ENCODE results near the gene ATOSB.

DNA sequence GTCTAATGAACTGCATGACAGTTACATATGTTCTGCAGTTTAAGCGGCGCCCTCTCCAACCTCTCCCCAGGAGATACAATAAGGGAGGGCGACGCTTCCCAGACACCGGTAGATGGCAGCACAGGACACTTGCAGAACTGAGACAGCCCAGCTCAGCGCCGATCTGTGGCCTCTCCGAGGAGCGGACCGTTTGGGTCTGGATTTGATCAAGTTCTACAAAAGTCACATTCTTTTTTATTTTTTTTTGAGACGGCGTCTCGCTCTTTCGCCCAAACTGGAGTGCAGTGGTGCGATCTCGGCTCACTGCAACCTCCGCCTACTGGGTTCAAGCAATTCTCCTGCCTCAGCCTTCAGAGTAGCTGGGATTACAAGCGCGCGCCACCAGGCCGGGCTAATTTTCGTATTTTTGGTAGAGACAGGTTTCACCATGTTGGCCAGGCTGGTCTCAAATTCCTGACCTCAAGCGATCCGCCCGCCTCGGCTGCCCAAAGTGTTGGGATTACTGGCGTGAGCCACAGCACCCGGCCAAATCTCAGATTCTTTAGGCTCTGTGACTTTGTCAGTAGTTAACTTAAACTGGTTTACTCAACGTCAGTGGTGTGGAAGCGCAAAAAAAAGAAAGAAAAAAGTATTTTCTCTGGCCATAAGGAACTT is 1.4 kb upstream of the ATOSB start:
- TF ChIP-seq CTCF (IDR thresholded peaks at IDR 0.05 in 4 of 5, conservative IDR thresholded peaks at IDR 0.05 in 1 of 5) (peak; percentile 86 to 97 (median 93)), POLR2A (IDR thresholded peaks at IDR 0.05) (no peak)

Measured in gastrocnemius medialis (tissue), 4 donors.